GM18951 (cell line): ENCODE measurements around the gene LSP1.

Experiments used
- POLR2A ChIP-seq: IDR thresholded peaks from 4 replicates; pipeline ENCODE4 v1.6.1; 2011; ENCODE audit warnings: mild to moderate bottlenecking; ENCODE audit not compliant: insufficient read length, insufficient read depth; ENCODE audit errors: extremely low read depth
- in situ Hi-C: fragments of 300-500 bp; cut with MboI; formaldehyde crosslinking; loops from one replicate; pipeline ENCODE4 v1.12.0; 2022; ENCODE audit warnings: low sequenced_read_pairs, mixed read lengths, inconsistent platforms; ENCODE audit not compliant: unreplicated experiment

LSP1 gene

GRCh38 chr11:1924646-1925372 is 71.9 kb downstream of the LSP1 start:
- in situ Hi-C loops = no loop called here
- no peak for TF ChIP-seq POLR2A

- TF ChIP-seq POLR2A = no peak
- in situ Hi-C loops = no loop called here
Measured at GRCh38 chr11:1925373-1926155, 72.7 kb downstream of the LSP1 start.

GRCh38 chr11:1926156-1927025 is 73.5 kb downstream of the LSP1 start:
- in situ Hi-C loops = no loop called here
- TF ChIP-seq POLR2A = no peak

- no peak for TF ChIP-seq POLR2A
- in situ Hi-C loops = no loop called here
Measured at GRCh38 chr11:1927026-1927847, 74.4 kb downstream of the LSP1 start.

- no peak for TF ChIP-seq POLR2A
- in situ Hi-C loops = no loop called here
Measured at GRCh38 chr11:1927848-1928469, 75.1 kb downstream of the LSP1 start.

GRCh38 chr11:1928470-1928890 is 75.6 kb downstream of the LSP1 start:
- no peak for TF ChIP-seq POLR2A
- in situ Hi-C loops = no loop called here

GRCh38 chr11:1928891-1929541 is 76.1 kb downstream of the LSP1 start:
- in situ Hi-C loops = no loop called here
- TF ChIP-seq POLR2A = no peak

- in situ Hi-C loops = no loop called here
- TF ChIP-seq POLR2A = no peak
Measured at GRCh38 chr11:1929621-1930461, 77.0 kb downstream of the LSP1 start.

- in situ Hi-C loops = no loop called here
- TF ChIP-seq POLR2A = no peak
Measured at GRCh38 chr11:1930462-1930830, 77.6 kb downstream of the LSP1 start.

GRCh38 chr11:1931341-1932104 is 78.6 kb downstream of the LSP1 start:
- in situ Hi-C loops = no loop called here
- no peak for TF ChIP-seq POLR2A
